SW 1271 (cell line): ENCODE data around the gene NEXMIF.
"Not testable (repeated sequence)": the region's sequence is repeated elsewhere in the genome, so short reads cannot be mapped to it uniquely, and the experiment has no call there.

Experiments
- DNase-seq, 2 experiments: peaks; one replicate each; lab custom pipeline; 2025; lab: John Stamatoyannopoulos, UW

NEXMIF gene

DNA sequence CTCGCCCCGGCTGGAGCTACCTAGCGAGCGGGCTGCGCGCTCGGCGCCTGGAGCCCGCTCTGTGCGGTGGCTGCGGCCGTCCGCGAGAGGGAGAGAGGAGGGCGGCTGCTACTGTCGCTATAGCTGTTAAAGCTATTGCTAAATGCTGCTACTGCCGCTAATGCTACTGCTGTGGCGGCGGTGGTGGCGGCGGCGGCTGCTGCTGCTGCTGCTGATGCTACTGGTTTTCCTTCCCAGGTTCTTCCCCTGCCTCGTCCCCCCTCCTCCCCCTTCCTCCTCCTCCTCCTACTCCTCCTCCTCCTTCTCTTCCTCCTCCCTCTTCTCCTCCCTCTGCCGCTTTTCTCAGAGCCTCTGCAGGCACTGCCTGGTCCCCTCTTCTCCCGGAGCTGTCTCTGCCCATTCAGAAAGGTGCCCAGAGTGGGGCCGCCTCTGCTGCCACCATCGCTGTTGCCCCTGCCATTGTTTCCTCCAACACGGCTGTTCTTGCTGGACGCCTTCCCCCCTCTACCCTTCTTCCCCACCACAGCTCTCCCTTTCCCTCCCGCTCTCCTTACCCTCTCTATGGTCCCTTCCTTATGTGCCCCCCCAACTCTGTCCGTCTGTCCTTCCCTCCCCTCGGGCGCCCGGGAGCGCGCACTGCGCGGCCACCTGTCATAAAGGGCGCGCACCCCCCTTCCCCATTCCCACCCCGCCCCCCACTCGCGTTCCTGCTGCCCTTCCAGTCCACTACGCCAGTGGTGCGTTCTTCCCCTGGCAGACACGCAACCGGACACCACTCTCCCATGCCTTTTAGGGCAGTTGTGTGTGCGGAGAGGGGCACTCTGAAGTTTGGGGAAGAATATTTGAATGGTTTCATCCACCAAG, at the start of gene NEXMIF:
NEXMIF (minus strand) TSS at position 228 of the 864 bp plus-strand sequence.
- peak in 1 of 2 experiments; percentile 1 for DNase-seq

GRCh38 chrX:74961962-74962361, 36.7 kb upstream of the NEXMIF start:
- DNase-seq, result not testable (repeated sequence)

DNA sequence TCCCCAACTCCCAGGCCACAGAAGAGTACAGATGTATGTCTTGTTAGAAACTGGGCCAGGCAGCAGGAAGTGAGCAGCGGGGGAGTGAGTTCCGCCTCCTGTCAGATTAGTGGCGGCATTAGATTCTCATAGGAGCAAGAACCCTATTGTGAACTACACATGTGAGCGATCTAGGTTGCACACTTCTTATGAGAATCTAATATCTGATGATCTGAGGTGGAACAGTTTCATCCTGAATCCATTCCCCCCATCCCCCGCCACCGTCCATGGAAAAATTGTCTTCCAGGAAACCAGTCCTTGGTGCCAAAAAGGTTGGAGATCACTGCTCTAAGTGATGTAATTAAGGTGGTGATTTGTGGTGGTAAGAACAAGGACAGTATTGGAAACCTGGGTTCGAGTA, 24.5 kb upstream of the NEXMIF start:
- DNase-seq, result no peak

- no peak for DNase-seq
These were observed 15.2 kb upstream of the NEXMIF start for GRCh38 chrX:74940414-74940813.

- no peak for DNase-seq
These were observed 6.0 kb upstream of the NEXMIF start for GRCh38 chrX:74931214-74931613.

DNA sequence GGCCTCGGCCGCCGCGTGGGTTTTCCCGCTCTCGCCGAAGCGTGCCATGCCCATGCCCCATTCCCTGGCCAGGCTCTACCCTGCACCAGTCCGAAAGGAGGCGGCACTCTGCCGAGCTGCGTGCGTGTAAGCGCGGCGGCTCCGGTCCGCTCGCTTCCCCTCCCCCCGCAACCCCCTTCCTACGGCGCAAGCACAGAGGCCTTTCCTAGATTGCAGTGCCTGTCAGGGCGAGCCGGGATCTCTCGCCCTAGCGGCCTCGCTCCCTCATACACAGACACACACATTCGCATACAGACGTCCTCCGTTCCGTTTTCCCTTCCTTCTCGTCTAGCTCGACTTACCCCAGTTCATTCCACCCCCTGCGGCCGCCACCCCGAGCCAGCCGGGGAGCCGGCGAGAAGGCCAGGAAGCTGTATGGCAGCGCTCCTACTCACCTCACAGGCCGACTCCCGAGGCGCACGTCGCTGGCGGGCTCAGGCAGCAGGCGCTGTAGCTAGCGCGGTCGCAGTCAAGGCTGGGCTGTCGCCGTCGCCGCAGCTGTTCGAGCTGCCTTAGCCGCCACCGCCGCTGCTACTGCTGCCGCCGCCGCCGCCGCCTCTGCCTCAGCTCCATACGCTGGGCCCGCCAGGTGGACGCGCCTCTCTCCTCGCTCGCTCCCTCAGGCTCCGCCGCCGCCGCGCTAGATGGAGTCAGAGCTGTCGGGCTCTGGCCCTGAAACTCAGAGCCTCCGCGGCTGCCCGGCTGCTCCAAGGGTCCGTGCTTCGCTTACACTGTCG, 615 bp downstream of the NEXMIF start:
- peak in 1 of 2 experiments; percentile 0 for DNase-seq

- DNase-seq, result no peak
These were observed 1.3 kb downstream of the NEXMIF start for GRCh38 chrX:74923942-74924448.

DNA sequence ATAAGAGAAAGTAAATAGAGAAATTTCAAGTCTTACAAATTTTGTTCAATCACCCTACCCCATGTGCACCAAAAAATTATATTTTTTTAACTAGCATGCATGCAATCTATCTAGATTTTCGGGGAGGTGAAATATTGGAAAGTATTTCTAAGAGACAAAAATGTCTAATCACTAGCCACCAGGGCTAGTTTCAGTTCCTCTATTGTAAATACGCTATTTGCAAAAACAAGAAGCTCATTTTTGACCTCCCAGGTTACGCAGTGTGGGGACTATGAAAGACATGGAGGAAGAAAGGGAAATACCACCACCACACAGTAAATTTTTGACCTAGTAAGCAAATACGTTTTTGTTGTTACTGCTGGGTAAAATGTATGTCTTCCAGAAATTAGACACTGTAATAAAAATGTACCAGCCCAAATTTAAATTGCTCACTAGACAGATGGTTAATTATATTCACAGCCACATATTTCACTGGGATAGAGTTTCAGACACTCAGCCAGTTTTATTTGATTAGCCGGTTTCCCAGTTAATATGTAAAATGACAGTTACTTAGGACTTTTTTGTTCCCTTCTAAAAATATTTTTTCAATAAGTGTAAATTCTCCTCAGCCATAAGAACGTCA, 2.2 kb downstream of the NEXMIF start:
- DNase-seq, result no peak

DNA sequence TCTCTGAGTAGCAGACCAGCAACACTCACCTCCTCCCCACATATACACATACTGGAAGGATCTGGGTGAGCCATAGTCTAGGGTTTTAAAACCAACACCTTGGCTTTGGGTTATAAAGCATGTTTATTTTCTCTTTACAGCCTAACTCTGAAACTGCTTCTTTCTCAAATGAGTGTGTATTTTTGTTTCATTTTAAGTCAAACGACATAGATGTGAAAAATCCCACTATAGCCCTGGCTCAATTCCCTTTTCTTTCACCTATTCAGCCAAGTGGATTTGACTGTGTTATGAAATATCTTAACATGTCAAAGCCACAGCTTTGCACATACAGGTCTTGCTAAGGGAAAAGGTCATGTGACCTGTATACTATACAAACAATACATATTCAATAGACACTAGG, 13.8 kb downstream of the NEXMIF start:
- DNase-seq, result no peak

DNA sequence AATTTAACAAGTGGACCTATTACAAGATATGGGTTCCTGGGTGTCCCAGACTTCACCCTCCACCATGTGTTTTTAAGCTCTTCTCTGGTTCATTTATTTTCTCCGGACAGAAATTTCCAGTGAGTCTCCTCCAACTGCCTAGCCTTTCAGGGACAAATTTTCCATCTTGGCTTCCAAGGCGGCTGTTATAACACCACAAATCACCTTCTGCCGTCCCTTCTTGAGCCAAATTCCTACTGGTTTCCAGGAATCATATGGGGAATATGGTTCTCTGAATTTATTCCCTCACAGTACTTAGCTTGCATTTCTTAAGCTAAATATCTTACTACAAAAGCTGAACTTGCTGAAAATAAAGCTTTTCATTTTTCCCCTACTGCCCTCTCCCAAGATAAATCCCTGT, 18.8 kb downstream of the NEXMIF start:
- no peak for DNase-seq

- no peak for DNase-seq
These were observed 22.4 kb downstream of the NEXMIF start for GRCh38 chrX:74902806-74903205.

DNA sequence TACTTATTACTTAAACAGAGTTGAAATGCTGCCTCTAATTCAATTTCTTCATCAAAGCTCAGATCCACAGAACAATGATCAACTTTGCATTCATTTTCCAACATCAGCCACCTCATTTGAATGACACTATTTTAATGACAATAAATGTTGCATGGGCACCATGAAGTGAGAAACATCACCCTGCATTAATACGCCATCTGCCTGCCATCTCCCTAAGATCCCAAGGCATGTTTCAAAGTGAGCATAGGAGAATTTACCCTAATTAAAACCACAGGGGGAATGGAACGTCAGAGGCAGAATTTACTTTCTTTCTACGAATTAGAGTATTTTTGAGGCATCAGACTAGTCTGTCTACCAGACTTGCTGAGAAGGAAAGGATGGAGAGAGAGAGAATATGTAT, 32.7 kb downstream of the NEXMIF start:
- DNase-seq, result no peak

DNA sequence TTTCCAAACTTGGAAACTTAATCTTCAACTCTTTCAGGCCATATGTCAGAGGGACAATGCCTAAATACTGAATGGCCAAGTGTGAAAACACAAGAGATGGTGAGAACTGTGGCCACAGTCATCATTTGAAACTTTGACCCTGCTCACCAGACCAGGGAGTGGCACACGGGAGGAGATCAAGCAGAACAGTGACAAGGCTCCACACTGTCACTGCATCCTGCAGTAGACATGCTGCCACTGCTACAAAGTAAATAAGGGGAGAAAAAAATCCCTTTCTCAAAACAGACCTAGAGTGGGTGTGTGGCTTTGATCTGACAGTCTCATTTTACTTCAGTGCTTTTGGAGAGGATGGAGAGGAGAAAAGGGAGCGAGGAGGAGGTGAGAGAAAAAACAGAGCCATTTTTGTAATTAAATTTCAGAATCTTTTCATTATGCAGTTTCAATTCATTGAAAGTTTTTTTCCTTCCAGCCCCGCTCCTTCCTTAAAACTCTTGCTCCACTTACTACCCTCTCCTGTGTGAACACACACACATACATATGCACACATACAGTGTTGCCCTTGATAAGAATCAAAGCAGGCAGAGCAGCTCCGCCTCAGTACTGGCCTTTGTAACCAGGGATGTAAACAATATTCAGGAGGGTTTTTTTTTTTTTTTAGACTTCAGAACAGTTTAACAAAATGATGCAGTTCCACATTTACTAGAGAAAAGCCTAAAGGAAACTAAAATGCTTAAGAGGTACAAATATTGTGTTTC, 34.4 kb downstream of the NEXMIF start:
- no peak for DNase-seq

- not testable (repeated sequence) for DNase-seq
These were observed 42.9 kb downstream of the NEXMIF start for GRCh38 chrX:74882383-74882782.

- no peak for DNase-seq
These were observed 59.5 kb downstream of the NEXMIF start for GRCh38 chrX:74865725-74866124.

- DNase-seq, result no peak
These were observed 72.0 kb downstream of the NEXMIF start for GRCh38 chrX:74853255-74853654.

GRCh38 chrX:74835566-74835965, 89.7 kb downstream of the NEXMIF start:
- DNase-seq, result no peak

- not testable (repeated sequence) for DNase-seq
These were observed 105.5 kb downstream of the NEXMIF start for GRCh38 chrX:74819797-74820196.

- no peak for DNase-seq
These were observed 110.6 kb downstream of the NEXMIF start for GRCh38 chrX:74814681-74815080.

- no peak for DNase-seq
These were observed 120.7 kb downstream of the NEXMIF start for GRCh38 chrX:74804574-74804973.

DNA sequence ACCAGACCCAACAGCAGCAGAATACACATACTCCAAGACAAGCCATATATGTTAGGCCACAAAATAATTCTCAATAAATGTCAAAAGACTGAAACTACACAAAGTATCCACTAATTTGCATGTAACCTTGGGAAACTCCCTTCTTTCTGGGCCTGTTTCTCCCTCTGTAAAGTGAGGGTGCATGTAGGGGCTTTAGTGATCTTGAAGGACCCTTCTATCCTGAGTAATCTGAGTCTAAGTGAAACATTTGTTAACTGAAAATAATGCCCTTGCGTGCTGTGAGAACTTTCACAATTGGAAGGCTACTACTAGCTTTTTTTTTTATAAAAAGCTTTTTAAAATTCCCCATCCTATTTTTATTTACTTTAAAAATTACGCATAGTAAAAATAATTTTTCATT, 125.2 kb downstream of the NEXMIF start:
- DNase-seq, result no peak
